HepG2 (cell line): Measurements from ENCODE around the gene DEFB128. TPM values are rescaled to one million over a fixed set of nuclear protein-coding genes. Genes with fewer than 3 reads are reported as not detected.

Experiments used
- ATAC-seq: fragments of 200-7000 bp; cut with Tn5 transposase; 3 replicates; pipeline ENCODE4 v1.9.1; 2020; ENCODE audit warnings: mild to moderate bottlenecking, moderate library complexity
- BruUV-seq: library from RNA; stranded (reverse); fragments of 400-500 nt; replicated peaks from 2 replicates; lab custom pipeline; 2021; lab: Mats Ljungman, UMichigan
- CTCF ChIA-PET: fragments of 300-600 bp; formaldehyde crosslinking; extraction: SDS; loops from one replicate; lab custom pipeline; 2021; ENCODE audit warnings: low total read pairs, inconsistent platforms, low intra/inter-chr PET ratio; lab: Yijun Ruan, JAX
- POLR2A ChIA-PET: fragments of 350-600 bp; sonication (Branson Sonifier 250); formaldehyde crosslinking; loops from one replicate; lab custom pipeline; 2020; ENCODE audit warnings: antibody characterized with exemption, inconsistent platforms; lab: Yijun Ruan, JAX
- DNase-seq: peaks from one replicate; pipeline ENCODE4 v3.0.0-alpha.2; 2015; ENCODE audit warnings: low spot score
- FAIRE-seq: peaks from 3 replicates; lab custom pipeline; 2011; peaks lifted over from hg19 to GRCh38; lab: Jason Lieb, UNC
- H2AFZ ChIP-seq: one replicate; pipeline ENCODE4 v1.6.1; 2011; ENCODE audit warnings: low read length, inconsistent platforms
- H3K27ac ChIP-seq: fragments of 300-600 bp; 3 replicates; pipeline ENCODE4 v1.8.0; 2011; ENCODE audit warnings: mixed run types, mild to moderate bottlenecking, mixed read lengths, low read length, inconsistent platforms; ENCODE audit not compliant: insufficient read depth; ENCODE audit errors: extremely low read length
- H3K27me3 ChIP-seq, 2 experiments: fragments of 200-600 bp in 1 of 2; 2 replicates in 1 of 2; 3 replicates in 1 of 2; pipeline versions ENCODE4 v1.6.0 to v1.8.0; 2011; ENCODE audit warnings: low read length in 2 of 2, mild to moderate bottlenecking in 2 of 2, moderate library complexity in 2 of 2, inconsistent platforms in 1 of 2; ENCODE audit not compliant: insufficient read depth in 2 of 2, control insufficient read depth in 1 of 2
- H3K36me3 ChIP-seq, 2 experiments: fragments of 200-600 bp in 1 of 2; replicated peaks in 1 of 2; 2 replicates in 1 of 2; 3 replicates in 1 of 2; pipeline versions ENCODE4 v1.5.1 to v1.8.0; 2011; ENCODE audit warnings: low read length in 2 of 2, inconsistent platforms in 1 of 2; ENCODE audit not compliant: insufficient read depth in 2 of 2, control insufficient read depth in 1 of 2
- H3K4me1 ChIP-seq: 2 replicates; pipeline ENCODE4 v1.5.1; 2012; ENCODE audit warnings: low read length, inconsistent platforms; ENCODE audit not compliant: insufficient read depth
- H3K4me2 ChIP-seq: 2 replicates; pipeline ENCODE4 v1.6.0; 2011; ENCODE audit warnings: low read depth, low read length, inconsistent platforms
- H3K4me3 ChIP-seq, 3 experiments: fragments of 200-600 bp in 1 of 3; sonication (generic), shearing (Covaris generic) in 1 of 3; replicated peaks in 1 of 3; 2 replicates each; pipeline ENCODE4 v1.5.1; 2011 to 2016; ENCODE audit warnings: low read length in 3 of 3, inconsistent platforms in 2 of 3, low read depth in 2 of 3, mild to moderate bottlenecking in 2 of 3, control low read depth in 1 of 3, mixed read lengths in 1 of 3; ENCODE audit not compliant: insufficient read depth in 1 of 3
- H3K79me2 ChIP-seq: one replicate; pipeline ENCODE4 v1.6.1; 2011; ENCODE audit warnings: low read length, inconsistent platforms; ENCODE audit not compliant: insufficient read depth
- H3K9ac ChIP-seq: 2 replicates; pipeline ENCODE4 v1.6.0; 2011; ENCODE audit warnings: mild to moderate bottlenecking, low read depth, low read length, inconsistent platforms; ENCODE audit not compliant: insufficient read depth
- H3K9me3 ChIP-seq: 2 replicates; pipeline ENCODE4 v1.5.1; 2012; ENCODE audit warnings: mild to moderate bottlenecking, low read length
- H4K20me1 ChIP-seq: 2 replicates; pipeline ENCODE4 v1.6.0; 2011; ENCODE audit warnings: inconsistent platforms, mild to moderate bottlenecking, low read length, moderate library complexity; ENCODE audit not compliant: insufficient read depth
- NFYC ChIP-seq: IDR thresholded peaks from 2 replicates; pipeline ENCODE4 v1.6.1; 2016; ENCODE audit warnings: missing genetic modification reagents, missing compliant biosample characterization
- PHB2 ChIP-seq: fragments of 450-650 bp; IDR thresholded peaks from 2 replicates; pipeline ENCODE4 v1.6.1; 2018; ENCODE audit not compliant: partially characterized antibody
- RELA ChIP-seq: sonication (generic); formaldehyde crosslinking; IDR thresholded peaks from 2 replicates; pipeline ENCODE4 v1.4.0; 2020; ENCODE audit warnings: missing genetic modification reagents
- ZNF160 ChIP-seq: sonication (generic); formaldehyde crosslinking; IDR thresholded peaks from 2 replicates; pipeline ENCODE4 v1.8.0; 2022; ENCODE audit warnings: mild to moderate bottlenecking, inconsistent platforms, missing genetic modification reagents
- ZNF550 ChIP-seq: sonication (generic); formaldehyde crosslinking; IDR thresholded peaks from 2 replicates; pipeline ENCODE4 v1.4.0; 2020; ENCODE audit warnings: mild to moderate bottlenecking, missing genetic modification reagents, borderline replicate concordance
- ZNF629 ChIP-seq: sonication (generic); formaldehyde crosslinking; conservative IDR thresholded peaks from 2 replicates; pipeline ENCODE4 v1.5.0; 2020; ENCODE audit warnings: missing genetic modification reagents
- ZNF782 ChIP-seq: sonication (generic); formaldehyde crosslinking; IDR thresholded peaks from 2 replicates; pipeline ENCODE4 v1.4.0; 2020; ENCODE audit warnings: missing genetic modification reagents, mild to moderate bottlenecking, borderline replicate concordance
- ZNF839 ChIP-seq: sonication (generic); formaldehyde crosslinking; IDR thresholded peaks from 2 replicates; pipeline ENCODE4 v1.4.0; 2020; ENCODE audit warnings: missing genetic modification reagents, mild to moderate bottlenecking, borderline replicate concordance
- WGBS: methylation state at CpG from one replicate; pipeline ENCODE4 v1.1.6; 2017; ENCODE audit warnings: low lambda C conversion rate; 5-methylcytosine and 5-hydroxymethylcytosine counted together
- in situ Hi-C: cut with HindIII; loops from 2 replicates; pipeline ENCODE4 v1.10.0; 2017; ENCODE audit warnings: low pct_unique_long_range_greater_than_20kb; ENCODE audit not compliant: extremely low pct_ligation_motif_present
- intact Hi-C: fragments of 100-400 bp; cut with micrococcal nuclease; formaldehyde crosslinking; loops from one replicate; pipeline ENCODE4 v1.10.0; 2022; ENCODE audit not compliant: unreplicated experiment
- polyA plus RNA-seq, 8 experiments: library from polyadenylated mRNA; depleted of rRNA in 3 of 8; stranded (reverse) in 7 of 8; unstranded in 1 of 8; fragments of >200 nt; fragmentation: Illumina TruSeq in 4 of 8; extraction: Trizol in 4 of 8; gene quantifications; 2 replicates each; pipeline versions ENCODE4 v1.2.1 to v1.2.3, GENCODE V29; 2011 to 2016; ENCODE audit warnings: low read depth in 4 of 8, missing spikeins in 1 of 8, mixed read lengths in 1 of 8; ENCODE audit not compliant: insufficient read depth in 1 of 8
- total RNA-seq, 5 experiments: library from RNA; depleted of rRNA; stranded (reverse); fragments of >200 nt; fragmentation: Illumina TruSeq; extraction: Trizol; gene quantifications; 2 replicates each; pipeline ENCODE4 v1.2.3, GENCODE V29; 2016; ENCODE audit warnings: low read depth in 1 of 5
- TF ChIP-seq, protein P1 (sequence below): sonication (generic); formaldehyde crosslinking; IDR thresholded peaks from 2 replicates; pipeline ENCODE4 v1.4.0; 2020; ENCODE audit warnings: missing genetic modification reagents

The DEFB128 gene
- total and polyA plus RNA-seq, 2 of the 13 experiments (the other 11 are each of a cell fraction or from before 2014, with no cell fraction given), result not detected

DNA sequence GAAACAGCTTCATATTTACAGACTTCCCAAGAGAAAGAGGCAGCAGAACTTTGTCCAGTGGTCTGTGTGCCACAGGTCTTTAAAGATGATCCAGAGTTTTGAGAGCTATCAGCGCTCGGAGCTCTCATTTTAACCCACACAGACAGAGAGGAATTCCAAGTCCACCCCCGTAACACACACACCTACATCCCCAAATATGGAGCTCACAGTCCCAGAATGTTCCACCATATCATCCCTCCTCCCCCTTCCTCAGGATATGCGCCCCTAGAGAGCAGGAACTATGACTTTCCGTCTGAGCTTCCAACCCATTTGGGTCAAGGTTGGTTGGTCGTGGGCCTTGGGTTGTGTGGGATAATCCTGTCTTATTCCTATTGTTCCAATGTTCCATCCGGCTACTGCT, at the start of gene DEFB128 (continued):
- TF ChIP-seq, protein P1, sequence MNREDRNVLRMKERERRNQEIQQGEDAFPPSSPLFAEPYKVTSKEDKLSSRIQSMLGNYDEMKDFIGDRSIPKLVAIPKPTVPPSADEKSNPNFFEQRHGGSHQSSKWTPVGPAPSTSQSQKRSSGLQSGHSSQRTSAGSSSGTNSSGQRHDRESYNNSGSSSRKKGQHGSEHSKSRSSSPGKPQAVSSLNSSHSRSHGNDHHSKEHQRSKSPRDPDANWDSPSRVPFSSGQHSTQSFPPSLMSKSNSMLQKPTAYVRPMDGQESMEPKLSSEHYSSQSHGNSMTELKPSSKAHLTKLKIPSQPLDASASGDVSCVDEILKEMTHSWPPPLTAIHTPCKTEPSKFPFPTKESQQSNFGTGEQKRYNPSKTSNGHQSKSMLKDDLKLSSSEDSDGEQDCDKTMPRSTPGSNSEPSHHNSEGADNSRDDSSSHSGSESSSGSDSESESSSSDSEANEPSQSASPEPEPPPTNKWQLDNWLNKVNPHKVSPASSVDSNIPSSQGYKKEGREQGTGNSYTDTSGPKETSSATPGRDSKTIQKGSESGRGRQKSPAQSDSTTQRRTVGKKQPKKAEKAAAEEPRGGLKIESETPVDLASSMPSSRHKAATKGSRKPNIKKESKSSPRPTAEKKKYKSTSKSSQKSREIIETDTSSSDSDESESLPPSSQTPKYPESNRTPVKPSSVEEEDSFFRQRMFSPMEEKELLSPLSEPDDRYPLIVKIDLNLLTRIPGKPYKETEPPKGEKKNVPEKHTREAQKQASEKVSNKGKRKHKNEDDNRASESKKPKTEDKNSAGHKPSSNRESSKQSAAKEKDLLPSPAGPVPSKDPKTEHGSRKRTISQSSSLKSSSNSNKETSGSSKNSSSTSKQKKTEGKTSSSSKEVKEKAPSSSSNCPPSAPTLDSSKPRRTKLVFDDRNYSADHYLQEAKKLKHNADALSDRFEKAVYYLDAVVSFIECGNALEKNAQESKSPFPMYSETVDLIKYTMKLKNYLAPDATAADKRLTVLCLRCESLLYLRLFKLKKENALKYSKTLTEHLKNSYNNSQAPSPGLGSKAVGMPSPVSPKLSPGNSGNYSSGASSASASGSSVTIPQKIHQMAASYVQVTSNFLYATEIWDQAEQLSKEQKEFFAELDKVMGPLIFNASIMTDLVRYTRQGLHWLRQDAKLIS, result no peak
- no peak for TF ChIP-seq ZNF839 (CRISPR knock-in tag)
- no peak for TF ChIP-seq ZNF782 (CRISPR knock-in tag)
- no peak for TF ChIP-seq ZNF160 (CRISPR knock-in tag)
- no peak for TF ChIP-seq PHB2
- TF ChIP-seq ZNF550 (CRISPR knock-in tag), result no peak
- TF ChIP-seq, all 625 proteins: peak for 0

DNA sequence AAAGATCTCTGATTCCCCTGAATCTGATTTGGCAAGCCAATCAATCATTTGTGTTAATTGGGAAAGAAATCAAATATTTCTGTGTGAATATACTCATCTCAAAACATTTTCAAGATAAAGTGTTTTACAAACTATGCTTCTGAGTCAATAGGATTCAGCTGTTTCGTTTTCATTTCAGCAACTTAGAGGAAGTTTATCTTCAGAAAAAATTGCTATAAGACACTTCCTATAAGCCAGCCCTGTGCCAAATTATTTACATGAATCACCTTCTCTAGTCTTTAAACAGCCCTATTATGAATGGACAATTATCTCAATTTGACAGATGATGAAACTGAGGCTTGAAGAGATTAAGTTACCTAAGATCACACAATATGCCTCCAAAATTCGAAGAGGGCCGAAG, 48.4 kb upstream of the DEFB128 start:
- no TSS peak for BruUV-seq
- Histone ChIP-seq H2AFZ (no peak overlapping the region), H4K20me1 (no peaks in the 10 kb centered on the region), H3K27ac (no peak overlapping the region), H3K4me3 (no peak overlapping the region), H3K36me3 (no peaks in the 10 kb centered on the region), H3K4me1 (no peaks in the 10 kb centered on the region), H3K9me3 (no peaks in the 10 kb centered on the region), H3K27me3 (peaks cover 2 to 17% of the 10 kb centered on the region in 2 experiments; a peak in 3 of 5 replicates)
- FAIRE-seq (no peak), DNase-seq (no peak), ATAC-seq (no peak)
- POLR2A ChIA-PET, result no interaction called here
- in situ Hi-C loops, result no loop called here
- WGBS, result 0% methylated on average over 3 of the region's 3 CpGs
- no peak for TF ChIP-seq ZNF629 (CRISPR knock-in tag)
- TF ChIP-seq RELA (CRISPR knock-in tag), result no peak
- TF ChIP-seq NFYC (CRISPR knock-in tag), result no peak
- TF ChIP-seq, all 625 proteins: peak for 0
- H3K4me2 ChIP-seq, result no peak overlapping the region
- H3K79me2 ChIP-seq, result no peaks in the 10 kb centered on the region
- intact Hi-C loops, result no loop called here
- CTCF ChIA-PET, result no interaction called here
- H3K9ac ChIP-seq, result no peak overlapping the region
